WTC11 (cell line): ENCODE results near the gene TMEM207. TPM values are rescaled to one million over a fixed set of nuclear protein-coding genes. Genes with fewer than 3 reads are reported as not detected.

Experiments used
- ATAC-seq: fragments of 200-7000 bp; cut with Tn5 transposase; 2 replicates; pipeline ENCODE4 v1.10.0; 2021; ENCODE audit warnings: mild to moderate bottlenecking, moderate library complexity
- CTCF ChIA-PET: fragments of 300-600 bp; sonication (Branson Sonifier 250); formaldehyde crosslinking; loops from one replicate; lab custom pipeline; 2021; ENCODE audit warnings: antibody characterized with exemption; lab: Charles Lee
- POLR2A ChIA-PET: fragments of 350-600 bp; sonication (Branson Sonifier 250); formaldehyde crosslinking; loops from one replicate; lab custom pipeline; 2021; ENCODE audit warnings: antibody characterized with exemption; lab: Charles Lee
- DNase-seq: peaks from one replicate; pipeline ENCODE4 v3.0.0; 2021; ENCODE audit warnings: low spot score
- H3K27ac Mint-ChIP-seq: 2 replicates; pipeline ENCODE4 v1.8.0; 2021; ENCODE audit warnings: mixed read lengths
- H3K27me3 Mint-ChIP-seq: 2 replicates; pipeline ENCODE4 v1.8.0; 2021; ENCODE audit warnings: low read depth, mild to moderate bottlenecking, moderate library complexity, mixed read lengths
- H3K36me3 Mint-ChIP-seq: 2 replicates; pipeline ENCODE4 v1.8.0; 2021; ENCODE audit warnings: mixed read lengths
- H3K4me1 Mint-ChIP-seq: 2 replicates; pipeline ENCODE4 v1.8.0; 2022; ENCODE audit warnings: mixed read lengths
- H3K4me3 Mint-ChIP-seq: 2 replicates; pipeline ENCODE4 v1.8.0; 2021; ENCODE audit warnings: mild to moderate bottlenecking, moderate library complexity, mixed read lengths
- H3K9me3 Mint-ChIP-seq: 2 replicates; pipeline ENCODE4 v1.8.0; 2021; ENCODE audit warnings: mixed read lengths
- CBFB ChIP-seq: sonication (generic); formaldehyde crosslinking; IDR thresholded peaks from 2 replicates; pipeline ENCODE4 v1.8.1; 2022; ENCODE audit warnings: mild to moderate bottlenecking, low read depth, missing genetic modification reagents
- CREM ChIP-seq: sonication (generic); formaldehyde crosslinking; IDR thresholded peaks from 2 replicates; pipeline ENCODE4 v1.8.1; 2022; ENCODE audit warnings: mild to moderate bottlenecking, missing genetic modification reagents, moderate library complexity
- ELF4 ChIP-seq: sonication (generic); formaldehyde crosslinking; IDR thresholded peaks from 2 replicates; pipeline ENCODE4 v1.8.1; 2022; ENCODE audit warnings: low read depth, mild to moderate bottlenecking, moderate library complexity, missing genetic modification reagents
- ESRRA ChIP-seq: sonication (generic); formaldehyde crosslinking; IDR thresholded peaks from 2 replicates; pipeline ENCODE4 v1.8.1; 2022; ENCODE audit warnings: mild to moderate bottlenecking, missing genetic modification reagents, borderline replicate concordance
- IRF2 ChIP-seq: sonication (generic); formaldehyde crosslinking; IDR thresholded peaks from 2 replicates; pipeline ENCODE4 v1.8.0; 2022; ENCODE audit warnings: low read depth, missing genetic modification reagents, borderline replicate concordance
- NFATC4 ChIP-seq: fragments of 250-450 bp; sonication (Bioruptor Pico); IDR thresholded peaks from 2 replicates; pipeline ENCODE4 v1.9.0; 2021; ENCODE audit warnings: mild to moderate bottlenecking
- NFE2L1 ChIP-seq: sonication (generic); formaldehyde crosslinking; IDR thresholded peaks from 2 replicates; pipeline ENCODE4 v1.8.1; 2023; ENCODE audit warnings: missing genetic modification reagents
- TCF7 ChIP-seq: sonication (generic); formaldehyde crosslinking; IDR thresholded peaks from 2 replicates; pipeline ENCODE4 v1.8.0; 2022; ENCODE audit warnings: mild to moderate bottlenecking, low read depth, missing genetic modification reagents, moderate library complexity
- TEAD1 ChIP-seq: sonication (generic); formaldehyde crosslinking; IDR thresholded peaks from 2 replicates; pipeline ENCODE4 v1.8.0; 2022; ENCODE audit warnings: mild to moderate bottlenecking, missing genetic modification reagents
- total RNA-seq: library from RNA; stranded (reverse); gene quantifications from 3 replicates; pipeline ENCODE4 v1.2.3, GENCODE V29; 2021
- TF ChIP-seq, protein P1 (sequence below): sonication (generic); formaldehyde crosslinking; IDR thresholded peaks from 2 replicates; pipeline ENCODE4 v1.8.1; 2023; ENCODE audit warnings: mild to moderate bottlenecking, missing genetic modification reagents, borderline replicate concordance
- TF ChIP-seq, protein P2 (sequence below): sonication (generic); formaldehyde crosslinking; IDR thresholded peaks from 2 replicates; pipeline ENCODE4 v1.8.1; 2022; ENCODE audit warnings: missing genetic modification reagents, borderline replicate concordance
- TF ChIP-seq, protein P3 (sequence below): sonication (generic); formaldehyde crosslinking; IDR thresholded peaks from 2 replicates; pipeline ENCODE4 v1.8.1; 2023; ENCODE audit warnings: mild to moderate bottlenecking, missing genetic modification reagents
- TF ChIP-seq, protein P4 (sequence below): sonication (generic); formaldehyde crosslinking; IDR thresholded peaks from 2 replicates; pipeline ENCODE4 v1.8.1; 2023; ENCODE audit warnings: mild to moderate bottlenecking, missing genetic modification reagents, moderate library complexity
- TF ChIP-seq, protein P5 (sequence below): sonication (generic); formaldehyde crosslinking; IDR thresholded peaks from 2 replicates; pipeline ENCODE4 v1.8.1; 2023; ENCODE audit warnings: mild to moderate bottlenecking, missing genetic modification reagents, moderate library complexity
- TF ChIP-seq, protein P6 (sequence below): sonication (generic); formaldehyde crosslinking; IDR thresholded peaks from 2 replicates; pipeline ENCODE4 v1.8.0; 2022; ENCODE audit warnings: mild to moderate bottlenecking, missing genetic modification reagents
- TF ChIP-seq, protein P7 (sequence below): sonication (generic); formaldehyde crosslinking; IDR thresholded peaks from 2 replicates; pipeline ENCODE4 v1.8.0; 2023; ENCODE audit warnings: mild to moderate bottlenecking, missing genetic modification reagents
- TF ChIP-seq, protein P8 (sequence below): fragments of 250-450 bp; sonication (Bioruptor Pico); IDR thresholded peaks from 2 replicates; pipeline ENCODE4 v1.9.0; 2021; ENCODE audit warnings: mild to moderate bottlenecking

TMEM207 gene
- total RNA-seq, 1 experiment from 2014 or later = not detected

DNA sequence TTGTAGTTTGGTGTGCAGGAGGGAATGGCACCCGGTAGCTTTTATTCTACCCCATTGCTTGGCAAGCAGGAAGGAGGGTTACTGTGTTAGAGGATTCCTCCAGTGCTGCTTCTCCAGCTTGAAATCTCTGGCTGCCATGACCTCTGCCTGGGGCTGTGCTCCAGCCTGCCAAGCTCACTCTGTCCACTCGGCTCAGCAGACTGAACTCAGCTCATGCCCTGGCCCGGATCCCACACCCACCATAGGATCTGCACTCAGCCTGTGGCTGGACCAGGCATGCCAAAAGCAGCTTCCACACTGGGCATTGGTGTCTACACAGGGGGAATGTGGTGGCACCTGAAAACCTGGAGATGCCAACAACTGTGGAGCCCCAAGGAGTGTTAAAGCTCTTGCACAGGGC lies 35.4 kb downstream of the TMEM207 start (continued):
- TF ChIP-seq, protein P1, sequence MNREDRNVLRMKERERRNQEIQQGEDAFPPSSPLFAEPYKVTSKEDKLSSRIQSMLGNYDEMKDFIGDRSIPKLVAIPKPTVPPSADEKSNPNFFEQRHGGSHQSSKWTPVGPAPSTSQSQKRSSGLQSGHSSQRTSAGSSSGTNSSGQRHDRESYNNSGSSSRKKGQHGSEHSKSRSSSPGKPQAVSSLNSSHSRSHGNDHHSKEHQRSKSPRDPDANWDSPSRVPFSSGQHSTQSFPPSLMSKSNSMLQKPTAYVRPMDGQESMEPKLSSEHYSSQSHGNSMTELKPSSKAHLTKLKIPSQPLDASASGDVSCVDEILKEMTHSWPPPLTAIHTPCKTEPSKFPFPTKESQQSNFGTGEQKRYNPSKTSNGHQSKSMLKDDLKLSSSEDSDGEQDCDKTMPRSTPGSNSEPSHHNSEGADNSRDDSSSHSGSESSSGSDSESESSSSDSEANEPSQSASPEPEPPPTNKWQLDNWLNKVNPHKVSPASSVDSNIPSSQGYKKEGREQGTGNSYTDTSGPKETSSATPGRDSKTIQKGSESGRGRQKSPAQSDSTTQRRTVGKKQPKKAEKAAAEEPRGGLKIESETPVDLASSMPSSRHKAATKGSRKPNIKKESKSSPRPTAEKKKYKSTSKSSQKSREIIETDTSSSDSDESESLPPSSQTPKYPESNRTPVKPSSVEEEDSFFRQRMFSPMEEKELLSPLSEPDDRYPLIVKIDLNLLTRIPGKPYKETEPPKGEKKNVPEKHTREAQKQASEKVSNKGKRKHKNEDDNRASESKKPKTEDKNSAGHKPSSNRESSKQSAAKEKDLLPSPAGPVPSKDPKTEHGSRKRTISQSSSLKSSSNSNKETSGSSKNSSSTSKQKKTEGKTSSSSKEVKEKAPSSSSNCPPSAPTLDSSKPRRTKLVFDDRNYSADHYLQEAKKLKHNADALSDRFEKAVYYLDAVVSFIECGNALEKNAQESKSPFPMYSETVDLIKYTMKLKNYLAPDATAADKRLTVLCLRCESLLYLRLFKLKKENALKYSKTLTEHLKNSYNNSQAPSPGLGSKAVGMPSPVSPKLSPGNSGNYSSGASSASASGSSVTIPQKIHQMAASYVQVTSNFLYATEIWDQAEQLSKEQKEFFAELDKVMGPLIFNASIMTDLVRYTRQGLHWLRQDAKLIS = no peak
- no peak for TF ChIP-seq CBFB (CRISPR knock-in tag)
- TF ChIP-seq, protein P2, sequence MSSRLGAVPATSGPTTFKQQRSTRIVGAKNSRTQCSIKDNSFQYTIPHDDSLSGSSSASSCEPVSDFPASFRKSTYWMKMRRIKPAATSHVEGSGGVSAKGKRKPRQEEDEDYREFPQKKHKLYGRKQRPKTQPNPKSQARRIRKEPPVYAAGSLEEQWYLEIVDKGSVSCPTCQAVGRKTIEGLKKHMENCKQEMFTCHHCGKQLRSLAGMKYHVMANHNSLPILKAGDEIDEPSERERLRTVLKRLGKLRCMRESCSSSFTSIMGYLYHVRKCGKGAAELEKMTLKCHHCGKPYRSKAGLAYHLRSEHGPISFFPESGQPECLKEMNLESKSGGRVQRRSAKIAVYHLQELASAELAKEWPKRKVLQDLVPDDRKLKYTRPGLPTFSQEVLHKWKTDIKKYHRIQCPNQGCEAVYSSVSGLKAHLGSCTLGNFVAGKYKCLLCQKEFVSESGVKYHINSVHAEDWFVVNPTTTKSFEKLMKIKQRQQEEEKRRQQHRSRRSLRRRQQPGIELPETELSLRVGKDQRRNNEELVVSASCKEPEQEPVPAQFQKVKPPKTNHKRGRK (CRISPR knock-in tag) = no peak
- TF ChIP-seq, protein P3, sequence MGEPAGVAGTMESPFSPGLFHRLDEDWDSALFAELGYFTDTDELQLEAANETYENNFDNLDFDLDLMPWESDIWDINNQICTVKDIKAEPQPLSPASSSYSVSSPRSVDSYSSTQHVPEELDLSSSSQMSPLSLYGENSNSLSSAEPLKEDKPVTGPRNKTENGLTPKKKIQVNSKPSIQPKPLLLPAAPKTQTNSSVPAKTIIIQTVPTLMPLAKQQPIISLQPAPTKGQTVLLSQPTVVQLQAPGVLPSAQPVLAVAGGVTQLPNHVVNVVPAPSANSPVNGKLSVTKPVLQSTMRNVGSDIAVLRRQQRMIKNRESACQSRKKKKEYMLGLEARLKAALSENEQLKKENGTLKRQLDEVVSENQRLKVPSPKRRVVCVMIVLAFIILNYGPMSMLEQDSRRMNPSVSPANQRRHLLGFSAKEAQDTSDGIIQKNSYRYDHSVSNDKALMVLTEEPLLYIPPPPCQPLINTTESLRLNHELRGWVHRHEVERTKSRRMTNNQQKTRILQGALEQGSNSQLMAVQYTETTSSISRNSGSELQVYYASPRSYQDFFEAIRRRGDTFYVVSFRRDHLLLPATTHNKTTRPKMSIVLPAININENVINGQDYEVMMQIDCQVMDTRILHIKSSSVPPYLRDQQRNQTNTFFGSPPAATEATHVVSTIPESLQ (CRISPR knock-in tag) = no peak
- TF ChIP-seq NFATC4 (CRISPR knock-in tag) = no peak

DNA sequence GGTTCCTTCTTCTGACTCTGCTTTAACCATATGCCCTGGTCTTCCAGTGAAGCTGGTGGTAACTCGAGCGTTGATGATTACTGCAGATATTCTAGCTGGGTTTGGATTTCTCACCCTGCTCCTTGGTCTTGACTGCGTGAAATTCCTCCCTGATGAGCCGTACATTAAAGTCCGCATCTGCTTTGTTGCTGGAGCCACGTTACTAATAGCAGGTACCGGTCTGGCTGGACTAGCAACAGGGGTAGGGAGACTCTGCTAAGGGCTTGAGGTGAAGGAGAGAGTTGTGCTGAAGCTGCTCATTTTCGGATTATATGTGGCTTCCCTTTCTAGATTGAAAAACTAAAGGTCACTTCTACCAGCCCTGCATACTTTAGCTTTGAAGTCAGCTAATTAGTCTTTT lies 45.0 kb downstream of the TMEM207 start:
- ATAC-seq (no peak), DNase-seq (no peak)
- H3K9me3 Mint-ChIP-seq = no peaks in the 10 kb centered on the region
- H3K27ac Mint-ChIP-seq = no peak overlapping the region
- H3K4me3 Mint-ChIP-seq = no peak overlapping the region
- no peaks in the 10 kb centered on the region for H3K27me3 Mint-ChIP-seq
- H3K4me1 Mint-ChIP-seq = no peaks in the 10 kb centered on the region
- CTCF ChIA-PET = no interaction called here
- H3K36me3 Mint-ChIP-seq = no peaks in the 10 kb centered on the region
- POLR2A ChIA-PET = interaction anchor here (1.0 kb wide), 1 partner anchor 33 kb away, joined by 3 read pairs; no protein-coding TSS in a partner anchor
- TF ChIP-seq ELF4 (no peak), TEAD1 (CRISPR knock-in tag) (no peak), ESRRA (CRISPR knock-in tag) (no peak), CREM (CRISPR knock-in tag) (no peak), TCF7 (no peak), IRF2 (CRISPR knock-in tag) (no peak), NFE2L1 (CRISPR knock-in tag) (no peak)
- TF ChIP-seq, protein P4, sequence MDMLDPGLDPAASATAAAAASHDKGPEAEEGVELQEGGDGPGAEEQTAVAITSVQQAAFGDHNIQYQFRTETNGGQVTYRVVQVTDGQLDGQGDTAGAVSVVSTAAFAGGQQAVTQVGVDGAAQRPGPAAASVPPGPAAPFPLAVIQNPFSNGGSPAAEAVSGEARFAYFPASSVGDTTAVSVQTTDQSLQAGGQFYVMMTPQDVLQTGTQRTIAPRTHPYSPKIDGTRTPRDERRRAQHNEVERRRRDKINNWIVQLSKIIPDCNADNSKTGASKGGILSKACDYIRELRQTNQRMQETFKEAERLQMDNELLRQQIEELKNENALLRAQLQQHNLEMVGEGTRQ = no peak
- TF ChIP-seq, protein P5, sequence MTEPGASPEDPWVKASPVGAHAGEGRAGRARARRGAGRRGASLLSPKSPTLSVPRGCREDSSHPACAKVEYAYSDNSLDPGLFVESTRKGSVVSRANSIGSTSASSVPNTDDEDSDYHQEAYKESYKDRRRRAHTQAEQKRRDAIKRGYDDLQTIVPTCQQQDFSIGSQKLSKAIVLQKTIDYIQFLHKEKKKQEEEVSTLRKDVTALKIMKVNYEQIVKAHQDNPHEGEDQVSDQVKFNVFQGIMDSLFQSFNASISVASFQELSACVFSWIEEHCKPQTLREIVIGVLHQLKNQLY (CRISPR knock-in tag) = no peak
- TF ChIP-seq, protein P6, sequence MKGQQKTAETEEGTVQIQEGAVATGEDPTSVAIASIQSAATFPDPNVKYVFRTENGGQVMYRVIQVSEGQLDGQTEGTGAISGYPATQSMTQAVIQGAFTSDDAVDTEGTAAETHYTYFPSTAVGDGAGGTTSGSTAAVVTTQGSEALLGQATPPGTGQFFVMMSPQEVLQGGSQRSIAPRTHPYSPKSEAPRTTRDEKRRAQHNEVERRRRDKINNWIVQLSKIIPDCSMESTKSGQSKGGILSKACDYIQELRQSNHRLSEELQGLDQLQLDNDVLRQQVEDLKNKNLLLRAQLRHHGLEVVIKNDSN = no peak
- TF ChIP-seq, protein P7, sequence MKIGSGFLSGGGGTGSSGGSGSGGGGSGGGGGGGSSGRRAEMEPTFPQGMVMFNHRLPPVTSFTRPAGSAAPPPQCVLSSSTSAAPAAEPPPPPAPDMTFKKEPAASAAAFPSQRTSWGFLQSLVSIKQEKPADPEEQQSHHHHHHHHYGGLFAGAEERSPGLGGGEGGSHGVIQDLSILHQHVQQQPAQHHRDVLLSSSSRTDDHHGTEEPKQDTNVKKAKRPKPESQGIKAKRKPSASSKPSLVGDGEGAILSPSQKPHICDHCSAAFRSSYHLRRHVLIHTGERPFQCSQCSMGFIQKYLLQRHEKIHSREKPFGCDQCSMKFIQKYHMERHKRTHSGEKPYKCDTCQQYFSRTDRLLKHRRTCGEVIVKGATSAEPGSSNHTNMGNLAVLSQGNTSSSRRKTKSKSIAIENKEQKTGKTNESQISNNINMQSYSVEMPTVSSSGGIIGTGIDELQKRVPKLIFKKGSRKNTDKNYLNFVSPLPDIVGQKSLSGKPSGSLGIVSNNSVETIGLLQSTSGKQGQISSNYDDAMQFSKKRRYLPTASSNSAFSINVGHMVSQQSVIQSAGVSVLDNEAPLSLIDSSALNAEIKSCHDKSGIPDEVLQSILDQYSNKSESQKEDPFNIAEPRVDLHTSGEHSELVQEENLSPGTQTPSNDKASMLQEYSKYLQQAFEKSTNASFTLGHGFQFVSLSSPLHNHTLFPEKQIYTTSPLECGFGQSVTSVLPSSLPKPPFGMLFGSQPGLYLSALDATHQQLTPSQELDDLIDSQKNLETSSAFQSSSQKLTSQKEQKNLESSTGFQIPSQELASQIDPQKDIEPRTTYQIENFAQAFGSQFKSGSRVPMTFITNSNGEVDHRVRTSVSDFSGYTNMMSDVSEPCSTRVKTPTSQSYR = no peak
- TF ChIP-seq, protein P8, sequence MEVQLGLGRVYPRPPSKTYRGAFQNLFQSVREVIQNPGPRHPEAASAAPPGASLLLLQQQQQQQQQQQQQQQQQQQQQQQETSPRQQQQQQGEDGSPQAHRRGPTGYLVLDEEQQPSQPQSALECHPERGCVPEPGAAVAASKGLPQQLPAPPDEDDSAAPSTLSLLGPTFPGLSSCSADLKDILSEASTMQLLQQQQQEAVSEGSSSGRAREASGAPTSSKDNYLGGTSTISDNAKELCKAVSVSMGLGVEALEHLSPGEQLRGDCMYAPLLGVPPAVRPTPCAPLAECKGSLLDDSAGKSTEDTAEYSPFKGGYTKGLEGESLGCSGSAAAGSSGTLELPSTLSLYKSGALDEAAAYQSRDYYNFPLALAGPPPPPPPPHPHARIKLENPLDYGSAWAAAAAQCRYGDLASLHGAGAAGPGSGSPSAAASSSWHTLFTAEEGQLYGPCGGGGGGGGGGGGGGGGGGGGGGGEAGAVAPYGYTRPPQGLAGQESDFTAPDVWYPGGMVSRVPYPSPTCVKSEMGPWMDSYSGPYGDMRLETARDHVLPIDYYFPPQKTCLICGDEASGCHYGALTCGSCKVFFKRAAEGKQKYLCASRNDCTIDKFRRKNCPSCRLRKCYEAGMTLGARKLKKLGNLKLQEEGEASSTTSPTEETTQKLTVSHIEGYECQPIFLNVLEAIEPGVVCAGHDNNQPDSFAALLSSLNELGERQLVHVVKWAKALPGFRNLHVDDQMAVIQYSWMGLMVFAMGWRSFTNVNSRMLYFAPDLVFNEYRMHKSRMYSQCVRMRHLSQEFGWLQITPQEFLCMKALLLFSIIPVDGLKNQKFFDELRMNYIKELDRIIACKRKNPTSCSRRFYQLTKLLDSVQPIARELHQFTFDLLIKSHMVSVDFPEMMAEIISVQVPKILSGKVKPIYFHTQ = no peak
